A673 (cell line): Measurements from ENCODE around the gene CPZ.

ENCODE experiments used
- CTCF ChIP-seq: fragments of 300-800, 200-600 bp; sonication (generic); conservative IDR thresholded peaks from 2 replicates; pipeline ENCODE4 v1.5.1; 2017; ENCODE audit warnings: low read depth, mild to moderate bottlenecking, antibody characterized with exemption, low read length, moderate library complexity, mixed read lengths
- EZH2 ChIP-seq: fragments of 200-600 bp; sonication (generic); IDR thresholded peaks from 2 replicates; pipeline ENCODE4 v1.6.1; 2017; ENCODE audit warnings: borderline replicate concordance, low read depth, mild to moderate bottlenecking, mixed read lengths, antibody characterized with exemption, low read length; ENCODE audit not compliant: poor library complexity, severe bottlenecking

- TF ChIP-seq CTCF: no peak
- no peak for TF ChIP-seq EZH2
Observed at GRCh38 chr4:8559524-8560264, 32.9 kb upstream of the CPZ start.
